ENCODE data around the gene NRG2. TPM values are rescaled to one million over a fixed set of nuclear protein-coding genes. Genes with fewer than 3 reads are reported as not detected.
A peak's percentile ranks its signal among the peaks of the same experiment; 100 is the strongest.

NRG2 gene
- total RNA-seq, 1 donor from 2014 or later = 1.9 TPM

DNA sequence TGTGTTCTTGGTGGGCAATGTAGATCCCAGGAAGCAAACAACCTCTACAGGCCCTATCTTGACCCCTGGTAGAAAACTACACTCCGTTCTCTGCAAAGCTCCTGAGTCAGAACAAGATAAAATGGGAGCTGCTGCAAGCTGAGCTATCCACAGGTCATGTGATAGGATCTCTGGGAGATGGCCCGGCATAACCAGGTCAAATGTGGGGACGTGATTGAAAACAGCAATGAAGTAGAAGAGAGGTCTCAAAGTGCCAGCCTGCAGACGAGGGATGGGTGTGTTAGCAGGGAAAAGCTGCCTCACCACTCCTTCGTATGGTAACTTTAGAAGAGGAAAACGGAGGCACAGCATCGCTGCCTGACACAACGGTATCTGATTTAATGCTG, 25.0 kb downstream of the NRG2 start:
- ATAC-seq (peak; percentile 49), DNase-seq (ENCODE audit: missing footprints) (no peak)
- intact Hi-C loops (cut with DNase I) = no loop called here

DNA sequence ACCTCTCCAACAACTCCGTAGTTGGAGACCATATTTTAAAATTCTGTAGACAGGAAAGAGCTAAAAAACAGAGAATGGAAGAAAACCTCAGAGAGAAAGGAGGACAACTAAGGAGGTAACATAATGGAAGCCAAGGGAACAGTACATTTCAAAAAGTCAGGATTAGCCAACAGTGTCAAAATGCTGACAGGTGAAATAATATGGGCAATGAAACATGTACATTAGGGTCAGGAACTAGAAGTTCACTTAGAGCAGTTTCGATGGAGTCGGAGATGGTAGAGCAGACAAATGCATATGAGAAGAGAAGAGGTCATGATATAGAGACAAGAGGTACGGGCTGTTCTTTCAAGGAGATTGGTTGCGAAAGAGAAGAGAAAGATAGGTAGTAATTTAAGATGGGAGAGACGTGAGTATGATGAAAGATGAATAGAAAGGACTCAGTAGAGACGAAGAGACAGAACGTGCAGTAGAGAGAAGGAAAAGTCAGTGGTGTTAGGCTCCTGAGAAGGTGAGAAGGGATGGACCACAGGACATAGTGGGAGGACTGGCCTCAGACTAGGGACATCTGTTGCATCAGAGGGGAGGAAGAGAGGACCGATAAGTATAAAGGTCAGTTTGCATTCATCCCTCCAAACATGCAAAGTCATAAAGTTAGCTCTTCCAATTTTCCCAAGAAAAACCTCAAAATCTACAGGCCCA, 25.6 kb downstream of the NRG2 start:
- DNase-seq (ENCODE audit: missing footprints) (no peak), ATAC-seq (no peak)
- intact Hi-C loops (cut with DNase I) = no loop called here

DNA sequence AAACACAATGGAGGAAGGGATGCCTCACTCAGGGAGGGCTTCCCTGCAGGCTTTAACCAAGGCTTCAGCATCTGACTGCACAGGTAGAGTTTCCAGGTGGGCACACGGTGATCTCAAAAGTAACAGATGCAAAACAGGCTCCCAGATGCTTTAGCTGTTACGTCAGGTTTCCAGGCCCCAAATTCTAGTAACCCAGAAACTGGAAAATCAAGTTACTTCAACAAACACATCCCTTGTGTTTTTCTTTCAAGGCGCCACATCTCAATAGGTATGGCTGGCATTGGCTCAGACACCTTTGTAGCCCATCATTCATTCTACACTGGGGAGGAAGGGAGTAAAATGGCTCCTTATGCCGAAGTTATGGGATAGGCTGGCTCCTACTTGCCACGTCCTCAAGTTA, 27.4 kb downstream of the NRG2 start:
- intact Hi-C loops (cut with DNase I) = no loop called here
- ATAC-seq (no peak), DNase-seq (ENCODE audit: missing footprints) (no peak)

DNA sequence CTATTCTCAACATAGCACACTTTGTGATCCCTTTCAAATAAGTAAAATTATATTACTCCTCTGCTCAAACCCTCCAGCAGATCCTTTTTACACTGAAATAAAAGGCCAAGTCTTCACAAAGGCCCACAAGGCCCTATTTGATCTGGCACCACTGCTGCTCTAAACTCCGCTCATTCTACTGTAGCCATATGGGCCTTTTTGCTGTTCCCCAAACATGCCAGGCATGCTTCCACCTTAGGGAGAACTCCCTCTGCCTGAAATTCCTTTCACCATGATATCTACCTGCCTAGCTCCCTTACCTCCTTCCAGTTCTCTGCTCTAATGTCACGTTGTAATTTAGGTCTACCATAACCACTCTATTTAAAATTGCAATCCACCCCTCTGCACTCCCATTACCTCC, 28.3 kb downstream of the NRG2 start:
- intact Hi-C loops (cut with DNase I) = no loop called here
- no peak for ATAC-seq

DNA sequence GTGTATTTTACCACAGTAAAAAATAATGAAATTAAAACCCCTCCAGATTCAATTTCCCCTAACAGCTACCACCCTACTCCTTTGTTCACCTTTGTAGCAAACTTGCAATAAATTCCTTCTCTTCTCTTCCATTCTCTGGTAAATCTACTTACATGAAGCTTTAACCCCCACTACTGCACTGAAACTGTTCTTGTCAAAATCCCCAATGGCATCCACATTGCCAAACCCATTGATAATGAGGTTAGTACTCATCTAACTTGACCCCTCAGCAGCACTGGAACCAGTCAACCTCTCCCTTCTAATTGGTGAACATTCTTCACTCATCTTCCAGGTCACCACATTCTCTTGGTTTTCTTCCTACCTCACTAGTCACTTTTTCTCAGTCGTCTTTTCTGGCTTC, 29.6 kb downstream of the NRG2 start:
- ATAC-seq (no peak), DNase-seq (ENCODE audit: missing footprints) (no peak)
- intact Hi-C loops (cut with DNase I) = no loop called here

More for the DNA sequence above, 28.3 kb downstream of the NRG2 start:
- DNase-seq (ENCODE audit: missing footprints) = no peak

DNA sequence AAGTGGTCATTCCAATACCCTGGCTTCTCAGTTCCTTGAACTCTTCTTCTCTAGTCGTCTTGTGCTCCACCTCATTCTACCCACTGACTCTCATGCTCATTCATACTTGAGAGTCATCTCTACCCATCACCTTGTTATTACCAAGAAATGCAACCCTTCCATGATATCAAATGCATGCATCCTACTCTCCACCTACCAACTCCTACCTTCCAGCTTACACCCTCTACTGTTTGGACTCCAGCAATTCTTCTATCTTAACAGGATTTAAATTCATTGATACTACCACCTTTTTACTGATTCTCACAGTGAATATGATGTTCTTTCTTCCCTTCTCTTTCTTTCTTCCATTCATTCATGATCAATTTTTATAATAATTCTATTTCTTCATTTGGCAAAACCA, 30.7 kb downstream of the NRG2 start:
- ATAC-seq (no peak), DNase-seq (ENCODE audit: missing footprints) (no peak)
- intact Hi-C loops (cut with DNase I) = no loop called here

DNA sequence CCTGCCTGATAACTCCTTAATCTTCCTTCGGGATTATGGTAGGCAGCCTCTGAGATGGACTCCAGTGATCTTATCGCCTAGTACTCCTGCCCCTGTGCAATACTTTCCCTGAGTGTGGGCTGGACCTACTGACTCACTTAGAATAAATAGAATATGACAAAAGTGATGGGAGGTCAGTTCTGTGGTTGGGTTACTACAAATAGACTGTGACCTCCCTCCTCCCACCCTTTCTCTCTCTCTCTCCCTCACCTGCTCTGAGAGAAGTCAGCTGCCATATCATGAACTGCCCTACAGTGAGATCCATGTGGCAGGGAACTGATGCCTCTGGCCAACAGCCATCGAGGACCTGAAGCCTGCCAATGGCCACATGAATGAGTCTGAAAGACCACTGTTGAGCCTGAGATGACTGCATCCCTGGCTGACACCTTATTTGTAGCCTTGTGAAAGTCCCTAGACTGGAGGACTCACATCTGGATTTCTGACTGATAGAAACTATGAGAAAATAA, 31.7 kb downstream of the NRG2 start:
- peak; percentile 84 for ATAC-seq
- intact Hi-C loops (cut with DNase I) = no loop called here
- no peak for DNase-seq (ENCODE audit: missing footprints)

DNA sequence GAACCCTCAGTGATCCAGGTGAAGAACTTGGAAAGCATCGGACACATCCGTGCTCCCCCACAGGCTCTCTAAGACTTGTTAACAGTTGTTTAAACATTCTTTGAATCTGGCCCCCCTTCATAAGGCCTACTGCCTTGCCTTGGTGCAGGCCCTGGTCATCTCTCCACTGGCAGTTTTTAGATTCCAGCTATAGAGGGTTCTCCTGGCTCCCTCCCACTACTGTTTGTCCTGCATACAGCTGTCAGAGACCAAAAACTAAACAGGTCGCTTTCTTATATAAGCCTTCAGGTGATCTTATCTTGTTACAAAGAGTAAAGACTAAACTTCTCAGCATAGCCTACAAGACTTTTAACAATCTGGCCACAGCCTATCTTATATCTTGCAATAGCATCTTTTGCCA, 32.3 kb downstream of the NRG2 start:
- DNase-seq (ENCODE audit: missing footprints) = no peak
- intact Hi-C loops (cut with DNase I) = no loop called here
- peak; percentile 37 for ATAC-seq

DNA sequence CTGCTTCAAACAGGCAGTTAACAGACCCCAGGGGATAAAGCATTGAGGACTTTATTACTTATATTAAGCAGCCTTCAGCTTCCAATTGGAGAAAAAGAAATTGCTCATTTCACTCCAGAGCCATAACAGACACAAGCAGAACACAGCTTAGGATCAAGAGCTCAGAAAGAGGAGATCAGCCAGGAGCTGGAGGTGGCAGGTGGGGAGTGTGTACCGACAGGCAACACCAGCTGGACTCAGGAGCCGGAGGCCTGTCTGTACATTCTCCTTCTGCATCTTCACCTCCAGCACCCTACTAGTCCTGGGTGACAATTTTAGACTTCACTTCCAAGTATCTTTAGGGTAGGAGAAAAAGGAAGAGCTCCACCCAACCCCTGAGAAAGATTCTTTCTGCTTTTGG, 35.8 kb downstream of the NRG2 start:
- ATAC-seq (no peak), DNase-seq (ENCODE audit: missing footprints) (no peak)
- intact Hi-C loops (cut with DNase I) = no loop called here

DNA sequence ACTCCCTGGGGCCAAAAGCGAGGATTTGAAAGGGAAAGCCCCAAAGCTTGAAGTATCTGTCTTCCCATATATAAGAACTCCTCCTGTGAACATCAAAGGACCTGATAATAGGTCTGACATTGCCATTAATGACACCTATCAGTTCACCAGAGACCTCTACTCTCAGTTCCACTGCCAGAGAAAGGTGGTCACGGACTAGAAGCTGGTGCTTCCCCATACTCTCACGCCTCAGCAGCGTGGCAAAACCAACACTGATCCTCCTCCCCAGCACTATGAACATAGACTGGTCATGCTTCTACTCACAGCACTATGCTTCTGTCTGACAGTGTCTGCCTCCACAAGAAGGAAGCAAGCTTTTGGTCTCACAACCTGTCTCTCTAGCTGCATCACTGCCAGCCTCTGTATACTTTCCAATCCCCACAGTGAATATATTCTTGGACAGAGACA, 37.9 kb downstream of the NRG2 start:
- DNase-seq (ENCODE audit: missing footprints) = no peak
- ATAC-seq = no peak

DNA sequence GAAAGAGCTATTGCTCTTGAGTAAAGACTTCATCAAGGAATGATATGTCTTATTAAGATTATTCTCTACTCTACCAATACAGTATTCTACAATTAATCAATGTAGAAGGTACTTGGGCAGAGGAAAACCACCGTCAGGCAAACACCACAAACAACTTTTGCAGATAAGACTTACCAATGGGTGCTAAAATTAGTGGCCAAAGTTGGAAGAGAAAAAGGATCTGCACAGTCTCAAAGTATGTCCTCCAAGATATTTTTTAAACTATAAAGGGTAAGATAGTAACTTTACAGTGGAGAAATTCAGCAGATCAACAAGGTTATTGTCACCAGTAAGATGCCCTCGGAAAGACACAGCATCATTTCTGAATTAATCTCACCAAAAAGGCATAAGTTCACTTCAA, 38.9 kb downstream of the NRG2 start:
- ATAC-seq (no peak), DNase-seq (ENCODE audit: missing footprints) (no peak)
- intact Hi-C loops (cut with DNase I) = loop anchor here (5.0 kb wide), 1 partner anchor 38 kb away; the partner anchor contains the start of gene NRG2

More for the DNA sequence above, 37.9 kb downstream of the NRG2 start:
- intact Hi-C loops (cut with DNase I) = no loop called here

DNA sequence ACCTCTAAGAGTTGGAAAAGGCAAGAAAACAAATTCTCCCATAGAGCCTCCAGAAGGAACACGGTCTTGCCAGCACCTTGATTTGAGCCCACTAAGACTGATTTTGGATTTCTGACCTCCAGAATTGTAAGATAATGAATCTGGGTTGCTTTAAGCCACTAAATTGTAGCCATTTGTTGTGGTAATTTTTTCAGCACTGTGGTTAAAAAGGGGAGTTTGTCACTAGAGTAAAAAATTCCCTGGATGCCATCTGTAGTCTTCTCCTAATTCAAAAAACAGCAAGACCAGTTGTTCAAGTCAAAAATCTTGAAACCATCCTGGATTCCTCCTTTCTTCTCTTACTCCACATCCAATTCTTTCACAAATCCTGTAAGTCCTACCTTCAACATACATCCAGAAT, 39.6 kb downstream of the NRG2 start:
- no peak for DNase-seq (ENCODE audit: missing footprints)
- intact Hi-C loops (cut with DNase I) = loop anchor here (5.0 kb wide), 1 partner anchor 39 kb away; the partner anchor contains the start of gene NRG2
- ATAC-seq = no peak

DNA sequence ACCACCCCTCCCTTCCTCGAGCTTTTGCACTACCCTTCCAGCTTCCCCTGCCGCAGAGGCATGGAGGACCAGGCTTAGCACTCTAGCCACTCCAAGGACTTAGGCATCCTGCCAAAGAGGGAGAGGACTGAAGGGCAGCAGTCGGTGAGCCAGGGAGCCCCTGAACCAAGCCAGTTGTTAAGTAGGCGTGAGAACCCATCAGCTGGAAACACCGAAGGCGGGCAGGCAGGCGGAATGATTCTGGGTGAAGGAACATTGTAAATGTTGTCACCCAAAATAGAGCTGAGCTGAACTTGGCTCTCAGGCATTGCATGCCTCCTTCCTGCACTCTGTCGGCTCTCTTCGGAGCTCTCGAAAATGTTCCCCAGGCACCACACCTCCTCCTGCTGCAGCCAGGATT, 42.8 kb downstream of the NRG2 start:
- ATAC-seq = peak; percentile 80
- DNase-seq (ENCODE audit: missing footprints) = peak; percentile 73
- intact Hi-C loops (cut with DNase I) = loop anchor here (5.0 kb wide), 1 partner anchor 42 kb away; the partner anchor contains the start of gene NRG2

DNA sequence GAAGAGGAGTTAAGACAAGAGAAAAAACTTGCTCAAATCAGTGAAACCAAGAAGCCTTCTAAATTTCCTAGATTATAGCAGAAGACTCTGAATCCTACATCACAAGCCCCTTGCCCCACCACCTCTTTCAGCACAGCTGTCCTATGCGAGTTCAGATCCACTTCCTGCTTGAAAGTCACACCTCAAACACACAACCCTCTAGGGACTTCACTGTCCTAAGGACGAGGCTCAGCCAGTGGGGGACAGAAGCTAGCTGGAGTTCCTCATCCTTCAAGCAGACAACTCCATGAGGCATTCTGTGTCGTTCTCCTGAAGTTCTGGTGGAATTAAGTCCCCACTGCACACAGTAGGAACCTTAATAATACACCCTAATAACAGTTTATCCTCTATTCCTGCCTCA, 44.3 kb downstream of the NRG2 start:
- intact Hi-C loops (cut with DNase I) = no loop called here
- ATAC-seq (no peak), DNase-seq (ENCODE audit: missing footprints) (no peak)

DNA sequence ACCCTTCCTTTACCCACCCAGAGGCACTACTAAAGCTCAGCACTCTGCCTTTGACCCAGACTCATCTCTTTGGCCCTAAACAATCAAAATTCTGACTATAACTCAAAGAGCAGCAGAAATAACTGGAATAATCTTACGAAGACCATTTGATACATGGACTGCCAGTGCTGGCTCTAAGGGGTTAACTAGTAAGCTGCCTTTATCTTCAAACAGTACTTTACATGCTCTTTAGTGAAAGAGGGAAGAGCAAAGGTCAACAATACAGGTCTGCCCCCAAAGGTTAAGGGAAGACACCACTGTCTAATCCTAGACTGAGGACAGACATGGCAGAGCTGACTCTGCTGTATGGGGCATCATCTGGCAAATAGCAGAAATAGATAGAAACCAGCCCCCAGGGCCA, 45.8 kb downstream of the NRG2 start:
- intact Hi-C loops (cut with DNase I) = no loop called here
- no peak for ATAC-seq

DNA sequence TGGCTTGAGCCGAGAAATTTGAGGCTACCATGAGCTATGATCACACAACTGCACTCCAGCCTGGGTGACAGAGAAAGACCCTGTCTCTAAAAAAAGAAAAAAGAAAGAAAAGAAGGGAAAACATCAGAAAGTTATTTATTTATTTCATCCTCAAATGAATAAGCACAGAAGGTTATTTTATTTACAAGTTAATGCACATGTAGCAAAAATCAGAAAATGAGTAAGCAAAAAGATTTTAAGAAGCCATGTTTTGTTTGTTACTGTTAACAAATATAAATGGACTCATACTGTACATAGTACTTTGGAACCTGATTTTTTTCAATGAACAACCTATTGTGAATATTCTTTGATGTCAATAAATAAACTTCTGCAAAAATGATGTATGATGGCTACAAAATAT, 47.2 kb downstream of the NRG2 start:
- intact Hi-C loops (cut with DNase I) = no loop called here
- ATAC-seq (no peak), DNase-seq (ENCODE audit: missing footprints) (no peak)

More for the DNA sequence above, 45.8 kb downstream of the NRG2 start:
- no peak for DNase-seq (ENCODE audit: missing footprints)

DNA sequence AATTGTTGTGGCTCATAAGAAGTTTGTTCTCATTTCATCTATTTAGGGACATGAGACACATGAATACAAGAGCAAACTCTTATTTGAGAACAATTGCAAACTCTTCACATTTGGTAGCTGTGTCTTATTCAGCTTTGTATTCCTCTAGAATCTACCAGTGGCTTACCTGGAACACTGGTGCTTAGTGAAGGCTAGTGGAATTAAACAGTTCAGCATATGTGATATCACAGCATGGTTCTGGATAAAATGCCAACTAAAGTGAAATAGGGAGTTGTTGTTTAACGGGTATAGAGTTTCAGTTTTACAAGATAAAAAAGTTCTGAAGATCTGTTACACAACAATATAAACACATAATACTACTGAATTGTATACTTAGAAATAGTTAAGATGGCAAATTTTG, 48.9 kb downstream of the NRG2 start:
- ATAC-seq (no peak), DNase-seq (ENCODE audit: missing footprints) (no peak)
- intact Hi-C loops (cut with DNase I) = no loop called here

DNA sequence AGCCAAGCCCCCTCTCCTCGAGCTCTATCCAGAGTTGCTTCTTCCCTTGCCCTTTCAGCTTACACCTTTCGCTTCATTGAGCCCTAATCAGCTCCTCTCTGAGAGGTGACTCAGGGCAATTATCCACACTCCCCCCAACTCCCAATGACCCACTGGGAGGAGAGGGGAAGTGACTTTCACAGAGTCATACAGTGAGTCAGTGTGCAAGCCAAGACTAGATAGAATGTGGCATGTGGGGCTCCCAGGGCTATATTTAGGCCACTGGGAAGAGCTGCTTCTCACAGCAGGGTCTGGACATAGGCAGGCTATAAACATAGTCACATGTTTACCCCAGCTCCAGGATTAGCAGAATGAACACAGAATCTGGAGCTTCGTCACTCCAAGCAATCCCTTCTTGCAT, 57.4 kb downstream of the NRG2 start:
- ATAC-seq (peak; percentile 94), DNase-seq (ENCODE audit: missing footprints) (no peak)
- intact Hi-C loops (cut with DNase I) = no loop called here

DNA sequence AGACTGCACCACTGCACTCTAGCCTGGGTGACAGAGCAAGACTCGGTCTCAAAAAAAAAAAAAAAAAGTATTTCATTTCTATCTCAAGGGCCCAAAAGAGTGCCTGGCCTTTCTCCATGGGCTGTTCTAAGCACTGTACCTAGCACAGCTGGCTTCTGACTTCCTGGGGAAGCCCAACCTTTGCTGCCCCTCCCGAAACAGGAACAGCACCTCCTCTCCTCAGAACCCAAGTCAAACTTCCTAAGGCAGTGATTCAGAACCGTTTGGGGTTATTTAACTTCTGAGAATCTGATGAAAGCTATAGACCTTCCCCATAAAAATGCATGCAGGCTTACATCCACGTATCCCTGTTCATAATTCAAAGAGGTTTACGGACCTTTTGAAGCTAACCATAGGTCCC, 57.8 kb downstream of the NRG2 start:
- intact Hi-C loops (cut with DNase I) = no loop called here
- ATAC-seq (no peak), DNase-seq (ENCODE audit: missing footprints) (no peak)

DNA sequence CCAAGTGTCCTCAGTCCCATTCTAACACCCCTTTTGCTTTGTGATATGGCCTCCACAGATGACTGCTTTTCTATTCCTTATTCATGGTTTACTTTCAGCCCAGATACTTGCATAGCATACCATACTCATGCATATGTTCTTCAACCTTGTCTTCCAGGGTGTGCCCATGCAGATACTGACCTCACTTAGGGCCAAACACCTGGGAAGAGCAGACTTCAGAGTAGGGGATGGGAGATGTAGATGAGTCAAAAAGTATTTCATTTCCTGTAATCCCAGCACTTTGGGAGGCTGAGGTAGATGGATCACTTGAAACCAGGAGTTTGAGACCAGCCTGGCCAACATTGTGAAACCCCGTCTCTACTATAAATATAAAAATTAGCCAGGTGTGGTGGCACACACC, 58.3 kb downstream of the NRG2 start:
- no peak for DNase-seq (ENCODE audit: missing footprints)
- intact Hi-C loops (cut with DNase I) = loop anchor here (5.0 kb wide), 1 partner anchor 57 kb away; the partner anchor contains the start of gene NRG2
- no peak for ATAC-seq

DNA sequence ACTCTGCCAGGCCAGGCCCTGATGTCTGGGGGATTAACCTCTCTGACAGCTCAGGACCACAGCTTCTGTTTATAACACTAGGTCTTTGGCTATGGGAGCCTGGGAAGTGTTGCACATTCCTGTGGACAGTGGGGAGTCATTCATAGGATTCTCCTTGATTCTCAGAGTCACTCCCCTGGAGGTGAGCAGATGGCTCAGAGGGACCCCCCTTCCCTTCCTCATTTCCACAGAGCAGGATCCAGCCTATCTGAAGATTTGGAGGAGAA, 60.2 kb downstream of the NRG2 start:
- intact Hi-C loops (cut with DNase I) = loop anchor here (5.0 kb wide), 1 partner anchor 59 kb away; the partner anchor contains the start of gene NRG2
- no peak for ATAC-seq
- no peak for DNase-seq (ENCODE audit: missing footprints)

All from Right ventricle myocardium inferior (tissue), 1 donor.